Fibroblast of lung (primary cell): ENCODE measurements around the gene UQCR10. TPM values are rescaled to one million over a fixed set of nuclear protein-coding genes. Genes with fewer than 3 reads are reported as not detected.

Experiments
- DNase-seq, 2 donors: peaks; one replicate each; pipeline versions ENCODE4 v3.0.0 to v3.0.0-alpha.2; 2010; ENCODE audit warnings: low read depth in 2 of 2
- H2AFZ ChIP-seq: 2 replicates; pipeline ENCODE4 v1.5.1; 2012; ENCODE audit warnings: low read length, control low read depth, inconsistent platforms
- H3K27ac ChIP-seq: 2 replicates; pipeline ENCODE4 v1.5.1; 2011; ENCODE audit warnings: low read length, control low read depth; ENCODE audit not compliant: insufficient read depth
- H3K27me3 ChIP-seq: 2 replicates; pipeline ENCODE4 v1.5.1; 2011; ENCODE audit warnings: mild to moderate bottlenecking, low read length; ENCODE audit not compliant: control insufficient read depth, insufficient read depth
- H3K36me3 ChIP-seq: 2 replicates; pipeline ENCODE4 v1.5.1; 2011; ENCODE audit warnings: low read length; ENCODE audit not compliant: control insufficient read depth, insufficient read depth
- H3K4me1 ChIP-seq: 2 replicates; pipeline ENCODE4 v1.5.1; 2011; ENCODE audit warnings: low read length; ENCODE audit not compliant: control insufficient read depth, insufficient read depth; ENCODE audit errors: extremely low read depth
- H3K4me2 ChIP-seq: 2 replicates; pipeline ENCODE4 v1.5.1; 2011; ENCODE audit warnings: low read length, control low read depth; ENCODE audit not compliant: insufficient read depth; ENCODE audit errors: extremely low read depth
- H3K4me3 ChIP-seq, 4 experiments: fragments of 200-600 bp in 1 of 4; sonication (generic) in 1 of 4; replicated peaks in 1 of 4; 2 replicates each; pipeline ENCODE4 v1.5.1; 2011 to 2016; ENCODE audit warnings: low read length in 4 of 4, low read depth in 3 of 4, mild to moderate bottlenecking in 3 of 4, control low read depth in 2 of 4, inconsistent platforms in 1 of 4, mixed read lengths in 1 of 4; ENCODE audit not compliant: insufficient read depth in 1 of 4; ENCODE audit errors: control extremely low read depth in 1 of 4
- H3K79me2 ChIP-seq: 2 replicates; pipeline ENCODE4 v1.5.1; 2012; ENCODE audit warnings: mild to moderate bottlenecking, low read length, inconsistent platforms; ENCODE audit not compliant: control insufficient read depth, insufficient read depth
- H3K9ac ChIP-seq: 2 replicates; pipeline ENCODE4 v1.5.1; 2011; ENCODE audit warnings: mild to moderate bottlenecking, low read length, control low read depth; ENCODE audit not compliant: insufficient read depth
- H3K9me3 ChIP-seq: 2 replicates; pipeline ENCODE4 v1.5.1; 2012; ENCODE audit warnings: low read depth, low read length; ENCODE audit not compliant: control insufficient read depth, insufficient read depth
- H4K20me1 ChIP-seq: 2 replicates; pipeline ENCODE4 v1.5.1; 2011; ENCODE audit warnings: low read length; ENCODE audit not compliant: control insufficient read depth, insufficient read depth; ENCODE audit errors: extremely low read depth
- EZH2 ChIP-seq: IDR thresholded peaks from 2 replicates; pipeline ENCODE4 v1.5.1; 2012; ENCODE audit warnings: low read length, control low read depth, mild to moderate bottlenecking; ENCODE audit errors: missing control alignments
- polyA plus RNA-seq, 2 donors: library from polyadenylated mRNA; depleted of rRNA in 1 of 2; stranded (reverse) in 1 of 2; unstranded in 1 of 2; fragments of >200 nt; gene quantifications; 2 replicates each; pipeline ENCODE4 v1.2.1, GENCODE V29; 2011 to 2012; ENCODE audit warnings: missing spikeins in 1 of 2
- total RNA-seq: library from RNA; depleted of rRNA; stranded (reverse); fragments of >200 nt; gene quantifications from 2 replicates; pipeline ENCODE4 v1.2.1, GENCODE V29; 2014
- TF ChIP-seq, protein P1 (sequence below), 2 donors: IDR thresholded peaks in 1 of 2; conservative IDR thresholded peaks in 1 of 2; 1 replicate in 1 of 2; 2 replicates in 1 of 2; pipeline ENCODE4 v1.5.1; 2011 to 2012; ENCODE audit warnings: low read length in 2 of 2, control low read depth in 1 of 2, inconsistent platforms in 1 of 2, low read depth in 1 of 2, mild to moderate bottlenecking in 1 of 2

Gene UQCR10
- total and polyA plus RNA-seq, 2 donors (not counting 1 experiment from before 2014, with no cell fraction given) = 112 to 117 TPM

- H3K4me3 ChIP-seq = no peak overlapping the region
- no peaks in the 10 kb centered on the region for H4K20me1 ChIP-seq
- no peak overlapping the region for H3K27ac ChIP-seq
- no peaks in the 10 kb centered on the region for H3K36me3 ChIP-seq
- no peaks in the 10 kb centered on the region for H3K9me3 ChIP-seq
- H2AFZ ChIP-seq = no peak overlapping the region
- no peak for DNase-seq
- H3K9ac ChIP-seq = no peak overlapping the region
- H3K79me2 ChIP-seq = no peaks in the 10 kb centered on the region
- TF ChIP-seq, protein P1, sequence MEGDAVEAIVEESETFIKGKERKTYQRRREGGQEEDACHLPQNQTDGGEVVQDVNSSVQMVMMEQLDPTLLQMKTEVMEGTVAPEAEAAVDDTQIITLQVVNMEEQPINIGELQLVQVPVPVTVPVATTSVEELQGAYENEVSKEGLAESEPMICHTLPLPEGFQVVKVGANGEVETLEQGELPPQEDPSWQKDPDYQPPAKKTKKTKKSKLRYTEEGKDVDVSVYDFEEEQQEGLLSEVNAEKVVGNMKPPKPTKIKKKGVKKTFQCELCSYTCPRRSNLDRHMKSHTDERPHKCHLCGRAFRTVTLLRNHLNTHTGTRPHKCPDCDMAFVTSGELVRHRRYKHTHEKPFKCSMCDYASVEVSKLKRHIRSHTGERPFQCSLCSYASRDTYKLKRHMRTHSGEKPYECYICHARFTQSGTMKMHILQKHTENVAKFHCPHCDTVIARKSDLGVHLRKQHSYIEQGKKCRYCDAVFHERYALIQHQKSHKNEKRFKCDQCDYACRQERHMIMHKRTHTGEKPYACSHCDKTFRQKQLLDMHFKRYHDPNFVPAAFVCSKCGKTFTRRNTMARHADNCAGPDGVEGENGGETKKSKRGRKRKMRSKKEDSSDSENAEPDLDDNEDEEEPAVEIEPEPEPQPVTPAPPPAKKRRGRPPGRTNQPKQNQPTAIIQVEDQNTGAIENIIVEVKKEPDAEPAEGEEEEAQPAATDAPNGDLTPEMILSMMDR (conservative IDR thresholded peaks at IDR 0.05 in 1 of 2, IDR thresholded peaks at IDR 0.05 in 1 of 2; ENCODE audit: low read depth in 1 of 2, low read length in 2 of 2) = no peak
- TF ChIP-seq EZH2 = no peak
- no peaks in the 10 kb centered on the region for H3K27me3 ChIP-seq
- no peaks in the 10 kb centered on the region for H3K4me1 ChIP-seq
- no peak overlapping the region for H3K4me2 ChIP-seq
Measured at GRCh38 chr22:29738118-29738815, 28.9 kb upstream of the UQCR10 start.

DNA sequence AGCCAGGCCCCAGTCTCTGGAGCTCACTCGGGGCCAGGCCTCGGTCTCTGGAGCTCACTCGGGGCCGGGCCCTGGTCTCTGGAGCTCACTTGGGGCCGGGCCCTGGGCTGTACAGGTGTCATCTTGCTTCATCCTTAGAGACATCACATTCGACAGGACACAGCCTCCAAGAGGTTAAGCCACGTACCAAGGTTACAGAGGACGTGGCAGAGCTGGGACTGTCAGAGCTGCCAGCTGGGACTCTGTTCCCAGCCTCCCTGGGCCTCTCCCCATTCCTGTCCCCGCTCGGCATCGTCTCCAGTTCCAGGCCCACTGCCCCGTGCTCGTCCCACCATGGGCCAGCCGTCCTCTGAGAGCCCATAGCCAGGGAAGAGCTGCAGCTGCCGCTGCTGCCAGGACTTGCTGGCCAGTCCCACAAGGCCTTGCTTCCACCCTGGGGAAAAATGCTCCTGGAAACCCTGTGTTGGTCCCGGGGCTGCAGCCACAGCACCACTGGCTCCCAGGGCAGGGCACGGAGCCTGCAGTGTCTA is 27.8 kb upstream of the UQCR10 start:
- Histone ChIP-seq H4K20me1 (no peaks in the 10 kb centered on the region), H3K9me3 (no peaks in the 10 kb centered on the region), H3K27ac (no peak overlapping the region), H3K27me3 (no peaks in the 10 kb centered on the region), H3K79me2 (no peaks in the 10 kb centered on the region), H3K36me3 (no peaks in the 10 kb centered on the region), H3K4me2 (no peak overlapping the region), H3K4me3 (no peak overlapping the region), H3K4me1 (no peaks in the 10 kb centered on the region), H2AFZ (no peak overlapping the region), H3K9ac (no peak overlapping the region)
- no peak for DNase-seq
- TF ChIP-seq, protein P1 (conservative IDR thresholded peaks at IDR 0.05 in 1 of 2, IDR thresholded peaks at IDR 0.05 in 1 of 2; ENCODE audit: low read depth in 1 of 2, low read length in 2 of 2) = no peak
- TF ChIP-seq EZH2 = no peak

DNA sequence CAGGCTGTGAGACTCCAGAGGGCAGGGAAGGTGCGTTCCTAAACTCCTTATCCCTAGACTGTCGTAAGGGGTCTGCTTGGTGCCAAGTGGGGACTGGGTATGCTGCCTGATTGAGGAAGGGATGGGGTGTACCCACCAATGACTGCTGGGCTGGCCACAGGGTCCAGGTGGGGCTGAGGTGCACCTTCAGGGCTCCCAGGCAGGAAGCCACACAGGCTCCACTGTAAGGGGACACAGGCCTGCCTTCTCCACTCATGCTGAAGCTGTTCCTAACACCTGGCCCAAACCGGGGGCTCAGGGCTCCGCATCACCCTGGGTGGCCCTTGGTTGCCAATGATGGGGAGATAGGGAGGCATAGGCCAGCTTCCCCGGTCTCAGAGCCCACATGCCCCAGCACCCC is 27.0 kb upstream of the UQCR10 start:
- Histone ChIP-seq H4K20me1 (no peaks in the 10 kb centered on the region), H3K9me3 (no peaks in the 10 kb centered on the region), H3K9ac (no peak overlapping the region), H3K36me3 (no peaks in the 10 kb centered on the region), H3K4me1 (no peaks in the 10 kb centered on the region), H3K4me2 (no peak overlapping the region), H3K4me3 (no peak overlapping the region), H3K27me3 (no peaks in the 10 kb centered on the region), H3K79me2 (no peaks in the 10 kb centered on the region), H3K27ac (no peak overlapping the region), H2AFZ (no peak overlapping the region)
- no peak for DNase-seq
- no peak for TF ChIP-seq EZH2
- TF ChIP-seq, protein P1 (conservative IDR thresholded peaks at IDR 0.05 in 1 of 2, IDR thresholded peaks at IDR 0.05 in 1 of 2; ENCODE audit: low read depth in 1 of 2, low read length in 2 of 2) = no peak
